ENCODE measurements around the gene TUBGCP3.

GRCh38 chr13:112532837-112533745 lies 54.9 kb downstream of the TUBGCP3 start:
- no peak for TF ChIP-seq CTCF (IDR thresholded peaks at IDR 0.05)
- no peak for TF ChIP-seq POLR2A (IDR thresholded peaks at IDR 0.05)
